Activated B cell treated with CpG ODN at 0.5 μM for 24 hours (primary cell): ENCODE measurements around the gene ENTPD2. TPM values are rescaled to one million over a fixed set of nuclear protein-coding genes. Genes with fewer than 3 reads are reported as not detected.

Experiments
- ATAC-seq: fragments of 200-7000 bp; cut with Tn5 transposase; one replicate; pipeline ENCODE4 v1.10.0; 2021; ENCODE audit warnings: low read depth, mild to moderate bottlenecking, moderate library complexity
- CTCF ChIA-PET: fragments of 350-600 bp; sonication (Branson Sonifier 250); formaldehyde crosslinking; loops from one replicate; lab custom pipeline; 2021; ENCODE audit warnings: antibody characterized with exemption; lab: Charles Lee
- POLR2A ChIA-PET: fragments of 350-600 bp; sonication (Branson Sonifier 250); formaldehyde crosslinking; loops from one replicate; lab custom pipeline; 2021; ENCODE audit warnings: antibody characterized with exemption; lab: Charles Lee
- DNase-seq: peaks from one replicate; pipeline ENCODE4 v3.0.0; 2022
- H3K27ac Mint-ChIP-seq: one replicate; pipeline ENCODE4 v1.8.0; 2020; ENCODE audit warnings: mixed read lengths
- H3K27me3 Mint-ChIP-seq: one replicate; pipeline ENCODE4 v1.8.0; 2021; ENCODE audit warnings: mixed read lengths
- H3K36me3 Mint-ChIP-seq: one replicate; pipeline ENCODE4 v1.8.0; 2021; ENCODE audit warnings: low read depth, mixed read lengths
- H3K4me1 Mint-ChIP-seq: one replicate; pipeline ENCODE4 v1.8.0; 2021; ENCODE audit warnings: mixed read lengths
- H3K4me3 Mint-ChIP-seq: one replicate; pipeline ENCODE4 v1.8.0; 2020; ENCODE audit warnings: mild to moderate bottlenecking, mixed read lengths
- H3K9me3 Mint-ChIP-seq: one replicate; pipeline ENCODE4 v1.8.0; 2020; ENCODE audit warnings: mixed read lengths
- intact Hi-C: fragments of 100-400 bp; cut with micrococcal nuclease; formaldehyde crosslinking; loops from one replicate; pipeline ENCODE4 v1.15.1; 2024
- total RNA-seq: library from RNA; stranded (reverse); gene quantifications from 2 replicates; pipeline ENCODE4 v1.2.3, GENCODE V29; 2022
- TF ChIP-seq, protein P1 (sequence below): fragments of 200-600 bp; IDR thresholded peaks from one replicate; pipeline ENCODE4 v1.8.0; 2022; ENCODE audit warnings: antibody characterized with exemption, mild to moderate bottlenecking

ENTPD2 gene
- total RNA-seq, 1 donor from 2014 or later, result not detected

DNA sequence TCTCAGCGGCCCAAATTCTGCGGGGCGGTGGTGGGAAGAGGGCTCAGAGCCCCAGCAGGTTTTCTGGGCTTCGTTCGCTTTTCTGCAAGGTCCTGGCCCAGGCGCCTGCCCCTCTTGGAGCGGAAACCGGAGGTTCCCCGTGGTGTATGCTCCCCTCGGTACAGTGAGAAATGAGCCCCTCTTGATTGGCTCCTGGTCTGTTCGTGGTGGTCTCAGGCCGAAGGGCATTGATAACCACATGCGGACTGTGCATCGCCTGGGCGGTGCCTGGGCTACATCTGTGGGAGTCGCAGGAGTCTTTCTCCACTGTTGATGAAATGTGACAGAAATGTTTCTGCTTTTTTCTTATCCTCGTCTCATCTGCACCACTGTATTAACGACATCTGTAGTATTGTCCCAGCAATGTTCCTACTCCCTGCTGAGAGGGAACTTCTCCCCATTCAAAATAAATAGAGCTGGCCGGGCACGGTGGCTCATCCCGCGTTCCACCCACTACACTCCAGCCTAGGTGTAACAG lies 33.6 kb upstream of the ENTPD2 start:
- H3K9me3 Mint-ChIP-seq, result no peaks in the 10 kb centered on the region
- ATAC-seq (no peak), DNase-seq (no peak)
- TF ChIP-seq, protein P1, sequence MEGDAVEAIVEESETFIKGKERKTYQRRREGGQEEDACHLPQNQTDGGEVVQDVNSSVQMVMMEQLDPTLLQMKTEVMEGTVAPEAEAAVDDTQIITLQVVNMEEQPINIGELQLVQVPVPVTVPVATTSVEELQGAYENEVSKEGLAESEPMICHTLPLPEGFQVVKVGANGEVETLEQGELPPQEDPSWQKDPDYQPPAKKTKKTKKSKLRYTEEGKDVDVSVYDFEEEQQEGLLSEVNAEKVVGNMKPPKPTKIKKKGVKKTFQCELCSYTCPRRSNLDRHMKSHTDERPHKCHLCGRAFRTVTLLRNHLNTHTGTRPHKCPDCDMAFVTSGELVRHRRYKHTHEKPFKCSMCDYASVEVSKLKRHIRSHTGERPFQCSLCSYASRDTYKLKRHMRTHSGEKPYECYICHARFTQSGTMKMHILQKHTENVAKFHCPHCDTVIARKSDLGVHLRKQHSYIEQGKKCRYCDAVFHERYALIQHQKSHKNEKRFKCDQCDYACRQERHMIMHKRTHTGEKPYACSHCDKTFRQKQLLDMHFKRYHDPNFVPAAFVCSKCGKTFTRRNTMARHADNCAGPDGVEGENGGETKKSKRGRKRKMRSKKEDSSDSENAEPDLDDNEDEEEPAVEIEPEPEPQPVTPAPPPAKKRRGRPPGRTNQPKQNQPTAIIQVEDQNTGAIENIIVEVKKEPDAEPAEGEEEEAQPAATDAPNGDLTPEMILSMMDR, result no peak
- H3K4me1 Mint-ChIP-seq, result peaks cover 46% of the 10 kb centered on the region
- H3K27ac Mint-ChIP-seq, result peak overlapping the region; percentile 86
- CTCF ChIA-PET, result interaction anchor here (0.8 to 2.1 kb wide), 8 partner anchors 8 to 346 kb away, joined by 3 to 6 read pairs (median 4); partner anchors contain the start of genes NPDC1 and SAPCD2
- POLR2A ChIA-PET, result interaction anchor here (0.6 to 2.8 kb wide), 24 partner anchors 8 to 346 kb away, joined by 3 to 40 read pairs (median 6); partner anchors contain the start of genes ANAPC2, EXD3, FUT7 and NDOR1
- peak overlapping the region; percentile 84 for H3K4me3 Mint-ChIP-seq
- peaks cover 29% of the 10 kb centered on the region for H3K36me3 Mint-ChIP-seq
- intact Hi-C loops, result loop anchor here (1.0 to 5.0 kb wide), 7 partner anchors 8 to 465 kb away; partner anchors contain the start of genes DPP7, EXD3, MRPL41 and NOXA1
- H3K27me3 Mint-ChIP-seq, result no peaks in the 10 kb centered on the region

- Mint-ChIP-seq H3K27me3 (no peaks in the 10 kb centered on the region), H3K4me3 (peak within 1 kb of the TSS; percentile 93), H3K27ac (peak within 1 kb of the TSS; percentile 97), H3K9me3 (no peaks in the 10 kb centered on the region), H3K36me3 (peaks cover 31% of the 10 kb centered on the region), H3K4me1 (peaks cover 49% of the 10 kb centered on the region)
- TF ChIP-seq, protein P1, result no peak
- ATAC-seq (peak; percentile 77), DNase-seq (peak; percentile 98)
- ChIA-PET POLR2A (interaction anchor here (0.6 to 2.8 kb wide), 37 partner anchors 9 to 345 kb away, joined by 3 to 40 read pairs (median 4); partner anchors contain the start of genes ANAPC2, DPP7, EXD3 and FUT7), CTCF (interaction anchor here (0.8 to 2.1 kb wide), 10 partner anchors 9 to 345 kb away, joined by 3 to 7 read pairs (median 4); partner anchors contain the start of genes ANAPC2, SAPCD2 and SSNA1)
- intact Hi-C loops, result loop anchor here (1.0 to 5.0 kb wide), 8 partner anchors 9 to 466 kb away; partner anchors contain the start of genes DPP7, EXD3, MRPL41 and NOXA1
Measured at GRCh38 chr9:137086531-137087408, 32.9 kb upstream of the ENTPD2 start, which contains the start of gene MAN1B1. Gene MAN1B1, plus strand, starts transcription at chr9:137086985. Its CDS starts 15 bp downstream, at chr9:137087000.

DNA sequence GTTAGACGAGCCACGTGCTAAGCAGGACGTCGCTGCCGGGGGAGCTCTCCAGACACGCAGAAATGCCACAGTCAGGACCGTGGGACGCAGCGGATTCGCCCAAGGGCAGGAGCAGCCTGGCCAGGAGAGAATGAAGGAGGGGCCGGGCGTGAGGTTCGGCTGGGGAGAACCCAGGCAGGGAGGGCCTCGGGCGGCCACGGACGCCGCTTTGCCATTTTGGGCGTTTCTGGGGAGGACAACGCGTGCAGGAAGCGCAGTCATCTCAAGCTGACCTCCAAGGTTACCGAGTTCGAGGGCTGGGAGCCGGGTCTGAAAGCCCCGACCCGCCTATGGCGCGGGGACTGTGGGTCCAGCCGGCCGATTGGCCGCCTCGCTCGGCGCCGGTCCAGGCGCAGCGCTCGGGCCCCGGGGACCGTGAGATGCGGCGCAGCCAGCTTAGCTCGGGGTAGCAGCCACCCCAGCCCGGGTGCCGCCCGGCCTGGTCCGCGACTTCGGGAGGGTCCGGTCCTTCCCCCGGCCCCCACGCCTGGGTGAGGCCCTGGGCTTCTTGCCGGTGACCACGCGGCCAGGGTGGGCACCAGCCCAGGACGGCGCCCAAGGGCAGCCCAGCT lies 32.2 kb upstream of the ENTPD2 start:
- H3K27ac Mint-ChIP-seq, result peak overlapping the region; percentile 97
- H3K36me3 Mint-ChIP-seq, result peaks cover 35% of the 10 kb centered on the region
- DNase-seq, result peak; percentile 48
- ChIA-PET POLR2A (interaction anchor here (0.6 to 2.8 kb wide), 36 partner anchors 9 to 345 kb away, joined by 3 to 40 read pairs (median 4); partner anchors contain the start of genes ANAPC2, DPP7, FUT7 and LCN8), CTCF (interaction anchor here (0.8 to 2.1 kb wide), 5 partner anchors 10 to 151 kb away, joined by 3 to 7 read pairs (median 5); partner anchors contain the start of genes ANAPC2 and SSNA1)
- H3K4me1 Mint-ChIP-seq, result peaks cover 51% of the 10 kb centered on the region
- peak overlapping the region; percentile 93 for H3K4me3 Mint-ChIP-seq
- TF ChIP-seq, protein P1, result no peak
- intact Hi-C loops, result loop anchor here (1.0 to 5.0 kb wide), 6 partner anchors 9 to 466 kb away; partner anchors contain the start of genes EXD3, MRPL41, NOXA1 and PNPLA7
- ATAC-seq, result no peak
- H3K9me3 Mint-ChIP-seq, result no peaks in the 10 kb centered on the region
- H3K27me3 Mint-ChIP-seq, result no peaks in the 10 kb centered on the region

DNA sequence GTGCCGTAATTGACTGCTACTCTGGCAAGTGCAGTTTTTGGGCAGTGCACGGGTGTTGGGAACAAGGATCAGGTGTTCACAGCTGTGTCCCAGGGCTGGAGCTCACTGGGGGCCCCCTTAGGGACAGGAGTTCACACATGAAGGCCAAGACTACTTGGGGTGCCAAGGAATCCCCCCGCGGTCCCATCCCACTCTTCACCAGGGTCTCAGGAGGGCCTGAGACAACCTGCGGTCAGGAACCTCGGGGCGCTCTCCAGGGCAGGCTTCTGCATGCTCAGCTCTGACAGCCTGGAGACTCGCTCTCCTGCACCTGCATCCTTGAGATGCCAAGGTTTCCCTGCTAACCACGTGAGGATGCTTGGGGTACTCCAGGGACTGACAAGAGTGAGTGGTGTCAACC lies 30.7 kb upstream of the ENTPD2 start:
- Mint-ChIP-seq H3K9me3 (no peaks in the 10 kb centered on the region), H3K4me1 (peaks cover 54% of the 10 kb centered on the region), H3K27ac (peak overlapping the region; percentile 87), H3K4me3 (no peak overlapping the region), H3K36me3 (peaks cover 34% of the 10 kb centered on the region), H3K27me3 (no peaks in the 10 kb centered on the region)
- no peak for ATAC-seq
- POLR2A ChIA-PET, result interaction anchor here (0.6 to 2.8 kb wide), 9 partner anchors 7 to 232 kb away, joined by 3 to 34 read pairs (median 5); partner anchors contain the start of genes MAMDC4, SAPCD2, TUBB4B and UAP1L1
- CTCF ChIA-PET, result interaction anchor here (0.8 kb wide), 1 partner anchor 38 kb away, joined by 3 read pairs; no protein-coding TSS in a partner anchor
- intact Hi-C loops, result no loop called here
- no peak for DNase-seq
- TF ChIP-seq, protein P1, result no peak
